BE2C (cell line): ENCODE data around the gene FTSJ3. TPM values are rescaled to one million over a fixed set of nuclear protein-coding genes. Genes with fewer than 3 reads are reported as not detected.
"Not testable (repeated sequence)": the region's sequence is repeated elsewhere in the genome, so short reads cannot be mapped to it uniquely, and the experiment has no call there.

Experiments used
- DNase-seq: peaks from one replicate; pipeline ENCODE4 v3.0.0-alpha.2; 2020
- H3K27me3 ChIP-seq: fragments of 250-450 bp; sonication (Bioruptor Pico); 2 replicates; pipeline ENCODE4 v1.5.1; 2020; ENCODE audit warnings: mild to moderate bottlenecking
- H3K36me3 ChIP-seq: fragments of 250-450 bp; sonication (Bioruptor Pico); 2 replicates; pipeline ENCODE4 v1.5.1; 2020; ENCODE audit warnings: mild to moderate bottlenecking
- H3K4me1 ChIP-seq: fragments of 250-450 bp; sonication (Bioruptor Pico); 2 replicates; pipeline ENCODE4 v1.5.1; 2020
- H3K4me3 ChIP-seq: 2 replicates; pipeline ENCODE4 v1.5.1; 2011; ENCODE audit warnings: low read depth, low read length
- H3K9me3 ChIP-seq: fragments of 250-450 bp; sonication (Bioruptor Pico); 2 replicates; pipeline ENCODE4 v1.5.1; 2020
- CTCF ChIP-seq: IDR thresholded peaks from 2 replicates; pipeline ENCODE4 v1.5.1; 2012; ENCODE audit warnings: mild to moderate bottlenecking, low read depth, low read length
- polyA plus RNA-seq: library from polyadenylated mRNA; unstranded; fragments of >200 nt; gene quantifications from one replicate; pipeline ENCODE4 v1.2.1, GENCODE V29; 2012; ENCODE audit warnings: low read depth, missing spikeins; ENCODE audit not compliant: insufficient read length, insufficient read depth

Gene FTSJ3
- polyA plus RNA-seq = 85.5 TPM

- peak within 1 kb of the TSS; percentile 94 for H3K4me3 ChIP-seq
- no peaks in the 10 kb centered on the region for H3K9me3 ChIP-seq
- H3K36me3 ChIP-seq = peaks cover 80% of the 10 kb centered on the region
- H3K4me1 ChIP-seq = no peaks in the 10 kb centered on the region; the same call in none of the 2 replicates
- TF ChIP-seq CTCF = peak; percentile 58
- H3K27me3 ChIP-seq = no peaks in the 10 kb centered on the region
- peak; percentile 97 for DNase-seq
Observed at GRCh38 chr17:63827002-63827800, at the start of gene FTSJ3, which contains the start of gene PSMC5. FTSJ3 (minus strand) TSS chr17:63827663; CDS start chr17:63826902, 761 bp downstream. PSMC5 (plus strand) TSS chr17:63827431; CDS start chr17:63827491, 60 bp downstream.

GRCh38 chr17:63874693-63875092 lies 47.2 kb upstream of the FTSJ3 start:
- H3K9me3 ChIP-seq, H3K4me3 ChIP-seq, DNase-seq, H3K4me1 ChIP-seq, H3K36me3 ChIP-seq, H3K27me3 ChIP-seq: not testable (repeated sequence)

GRCh38 chr17:63874061-63874626 lies 46.7 kb upstream of the FTSJ3 start:
- H3K9me3 ChIP-seq, H3K36me3 ChIP-seq, H3K4me3 ChIP-seq, H3K27me3 ChIP-seq, H3K4me1 ChIP-seq, DNase-seq: not testable (repeated sequence)

- H3K4me1 ChIP-seq = not testable (repeated sequence)
Observed at GRCh38 chr17:63873577-63873976, 46.1 kb upstream of the FTSJ3 start, which contains the start of gene CSH2. CSH2 (minus strand) TSS chr17:63873677; CDS start chr17:63873614, 63 bp downstream.

GRCh38 chr17:63871646-63872365 lies 44.3 kb upstream of the FTSJ3 start:
- not testable (repeated sequence) for H3K9me3 ChIP-seq, H3K36me3 ChIP-seq, H3K4me1 ChIP-seq, DNase-seq, H3K27me3 ChIP-seq, H3K4me3 ChIP-seq

More at GRCh38 chr17:63873577-63873976, 46.1 kb upstream of the FTSJ3 start, which contains the start of gene CSH2:
- not testable (repeated sequence) for H3K4me3 ChIP-seq, H3K27me3 ChIP-seq, DNase-seq, H3K9me3 ChIP-seq, H3K36me3 ChIP-seq

- H3K4me1 ChIP-seq, H3K9me3 ChIP-seq, DNase-seq, H3K4me3 ChIP-seq, H3K27me3 ChIP-seq, H3K36me3 ChIP-seq: not testable (repeated sequence)
Observed at GRCh38 chr17:63870292-63870665, 42.8 kb upstream of the FTSJ3 start.

GRCh38 chr17:63869491-63870291 lies 42.2 kb upstream of the FTSJ3 start:
- H3K36me3 ChIP-seq, H3K4me3 ChIP-seq, H3K9me3 ChIP-seq, H3K27me3 ChIP-seq, H3K4me1 ChIP-seq, DNase-seq: not testable (repeated sequence)
- peak; percentile 38 for TF ChIP-seq CTCF

- not testable (repeated sequence) for H3K4me3 ChIP-seq, H3K9me3 ChIP-seq, H3K27me3 ChIP-seq, H3K4me1 ChIP-seq, H3K36me3 ChIP-seq, DNase-seq
- peak; percentile 35; the same call in 1 of the 2 replicates for TF ChIP-seq CTCF
Observed at GRCh38 chr17:63866625-63867024, 39.2 kb upstream of the FTSJ3 start.
